GM23338 (cell line): ENCODE data around the gene TIRAP. TPM values are rescaled to one million over a fixed set of nuclear protein-coding genes. Genes with fewer than 3 reads are reported as not detected.

Source experiments
- ATAC-seq: fragments of 200-7000 bp; cut with Tn5 transposase; 3 replicates; pipeline ENCODE4 v1.9.1; 2020
- DNase-seq: peaks from one replicate; pipeline ENCODE4 v3.0.0-alpha.2; 2015; ENCODE audit warnings: low spot score
- H2AFZ ChIP-seq: fragments of 200-600 bp; sonication (generic); 2 replicates; pipeline ENCODE4 v1.8.0; 2016; ENCODE audit warnings: antibody characterized with exemption, mild to moderate bottlenecking, moderate library complexity
- H3F3A ChIP-seq: fragments of 200-600 bp; sonication (generic); replicated peaks from 2 replicates; pipeline ENCODE4 v1.8.0; 2017; ENCODE audit warnings: antibody characterized with exemption, mixed run types, low read depth
- H3K27ac ChIP-seq: fragments of 200-600 bp; sonication (generic); 2 replicates; pipeline ENCODE4 v1.6.1; 2016; ENCODE audit warnings: low read depth
- H3K27me3 ChIP-seq: fragments of 200-600 bp; sonication (generic); 2 replicates; pipeline ENCODE4 v1.8.0; 2016; ENCODE audit warnings: mild to moderate bottlenecking, mixed run types, moderate library complexity; ENCODE audit not compliant: insufficient read depth
- H3K36me3 ChIP-seq: fragments of 200-600 bp; sonication (generic); 2 replicates; pipeline ENCODE4 v1.8.0; 2016; ENCODE audit warnings: mild to moderate bottlenecking; ENCODE audit not compliant: insufficient read depth
- H3K4me1 ChIP-seq: fragments of 200-600 bp; sonication (generic); 2 replicates; pipeline ENCODE4 v1.8.0; 2016; ENCODE audit warnings: mild to moderate bottlenecking, moderate library complexity; ENCODE audit not compliant: insufficient read depth
- H3K4me2 ChIP-seq: fragments of 200-600 bp; sonication (generic); 2 replicates; pipeline ENCODE4 v1.7.1; 2017; ENCODE audit warnings: mixed run types
- H3K4me3 ChIP-seq: fragments of 200-600 bp; sonication (generic); 2 replicates; pipeline ENCODE4 v1.6.1; 2016; ENCODE audit warnings: mixed run types
- H3K79me2 ChIP-seq: fragments of 200-600 bp; sonication (generic); replicated peaks from 2 replicates; pipeline ENCODE4 v1.8.0; 2017; ENCODE audit warnings: mild to moderate bottlenecking; ENCODE audit not compliant: insufficient read depth
- H3K9me2 ChIP-seq: fragments of 200-600 bp; sonication (generic); 2 replicates; pipeline ENCODE4 v1.8.0; 2017; ENCODE audit not compliant: insufficient read depth
- H4K20me1 ChIP-seq: fragments of 200-600 bp; sonication (generic); replicated peaks from 2 replicates; pipeline ENCODE4 v1.8.0; 2017; ENCODE audit warnings: mild to moderate bottlenecking; ENCODE audit not compliant: insufficient read depth
- H3K27ac Mint-ChIP-seq: 2 replicates; pipeline ENCODE4 v1.8.0; 2020; ENCODE audit warnings: inconsistent platforms, mild to moderate bottlenecking, moderate library complexity, mixed read lengths
- H3K27me3 Mint-ChIP-seq: 3 replicates; pipeline ENCODE4 v1.8.0; 2022; ENCODE audit warnings: low read depth, mild to moderate bottlenecking, moderate library complexity, mixed read lengths, inconsistent platforms; ENCODE audit not compliant: insufficient read depth, poor library complexity
- H3K36me3 Mint-ChIP-seq: 3 replicates; pipeline ENCODE4 v1.8.0; 2021; ENCODE audit warnings: low read depth, mild to moderate bottlenecking, inconsistent platforms, moderate library complexity, mixed read lengths
- H3K4me1 Mint-ChIP-seq: 3 replicates; pipeline ENCODE4 v1.8.0; 2020; ENCODE audit warnings: mild to moderate bottlenecking, inconsistent platforms, mixed read lengths
- H3K4me3 Mint-ChIP-seq: 3 replicates; pipeline ENCODE4 v1.8.0; 2021; ENCODE audit warnings: moderate library complexity, mild to moderate bottlenecking, inconsistent platforms, mixed read lengths
- H3K9me3 Mint-ChIP-seq: 3 replicates; pipeline ENCODE4 v1.8.0; 2020; ENCODE audit warnings: moderate library complexity, mild to moderate bottlenecking, inconsistent platforms, mixed read lengths
- CREB1 ChIP-seq: fragments of 250-450 bp; sonication (Bioruptor Pico); IDR thresholded peaks from 2 replicates; pipeline ENCODE4 v1.5.0; 2020; ENCODE audit warnings: low read depth, mild to moderate bottlenecking, moderate library complexity
- EZH2 ChIP-seq: fragments of 200-600 bp; sonication (generic); IDR thresholded peaks from one replicate; pipeline ENCODE4 v1.8.0; 2017; ENCODE audit warnings: antibody characterized with exemption, mild to moderate bottlenecking, low read depth; ENCODE audit not compliant: unreplicated experiment
- JUNB ChIP-seq: IDR thresholded peaks from one replicate; pipeline ENCODE4 v1.6.1; 2016; ENCODE audit warnings: antibody characterized with exemption; ENCODE audit not compliant: unreplicated experiment
- NANOG ChIP-seq: IDR thresholded peaks from 2 replicates; pipeline ENCODE4 v1.6.1; 2016; ENCODE audit warnings: antibody characterized with exemption, borderline replicate concordance
- POLR2AphosphoS5 ChIP-seq: IDR thresholded peaks from 2 replicates; pipeline ENCODE4 v1.6.1; 2016; ENCODE audit warnings: antibody characterized with exemption, low read depth
- STAT1 ChIP-seq: IDR thresholded peaks from one replicate; pipeline ENCODE4 v1.6.1; 2016; ENCODE audit warnings: antibody characterized with exemption; ENCODE audit not compliant: unreplicated experiment
- ZNF114 ChIP-seq: fragments of 250-450 bp; sonication (Bioruptor Pico); IDR thresholded peaks from 2 replicates; pipeline ENCODE4 v1.5.0; 2020; ENCODE audit warnings: mild to moderate bottlenecking, moderate library complexity
- ZNF331 ChIP-seq: fragments of 250-450 bp; sonication (Bioruptor Pico); IDR thresholded peaks from 2 replicates; pipeline ENCODE4 v1.5.0; 2020; ENCODE audit warnings: low read depth, mild to moderate bottlenecking, moderate library complexity
- polyA plus RNA-seq: library from polyadenylated mRNA; unstranded; fragments of >200 nt; fragmentation: Nextera tagmentation; extraction: Ambion mirVana; gene quantifications from 2 replicates; pipeline ENCODE4 v1.2.1, GENCODE V29; 2016
- total RNA-seq: library from RNA; depleted of rRNA; stranded (reverse); fragments of >200 nt; shearing (Covaris generic); gene quantifications from 2 replicates; pipeline ENCODE4 v1.2.3, GENCODE V29; 2014
- TF ChIP-seq, protein P1 (sequence below): IDR thresholded peaks from one replicate; pipeline ENCODE4 v1.6.1; 2018; ENCODE audit warnings: antibody characterized with exemption; ENCODE audit not compliant: unreplicated experiment
- TF ChIP-seq, protein P2 (sequence below): fragments of 250-450 bp; sonication (Bioruptor Pico); IDR thresholded peaks from 2 replicates; pipeline ENCODE4 v1.5.0; 2020; ENCODE audit warnings: mild to moderate bottlenecking, moderate library complexity
- TF ChIP-seq, protein P3 (sequence below): IDR thresholded peaks from 2 replicates; pipeline ENCODE4 v1.6.1; 2016; ENCODE audit warnings: antibody characterized with exemption
- TF ChIP-seq, protein P4 (sequence below), 2 experiments: fragments of 200-600 bp in 1 of 2; sonication (generic) in 1 of 2; conservative IDR thresholded peaks; 2 replicates each; pipeline versions ENCODE4 v1.5.1 to v1.6.1; 2016 to 2017; ENCODE audit warnings: antibody characterized with exemption in 2 of 2, low read depth in 2 of 2, mild to moderate bottlenecking in 2 of 2, moderate library complexity in 1 of 2

The TIRAP gene
- total and polyA plus RNA-seq, 2 experiments from 2014 or later = 1.1 to 3.4 TPM

DNA sequence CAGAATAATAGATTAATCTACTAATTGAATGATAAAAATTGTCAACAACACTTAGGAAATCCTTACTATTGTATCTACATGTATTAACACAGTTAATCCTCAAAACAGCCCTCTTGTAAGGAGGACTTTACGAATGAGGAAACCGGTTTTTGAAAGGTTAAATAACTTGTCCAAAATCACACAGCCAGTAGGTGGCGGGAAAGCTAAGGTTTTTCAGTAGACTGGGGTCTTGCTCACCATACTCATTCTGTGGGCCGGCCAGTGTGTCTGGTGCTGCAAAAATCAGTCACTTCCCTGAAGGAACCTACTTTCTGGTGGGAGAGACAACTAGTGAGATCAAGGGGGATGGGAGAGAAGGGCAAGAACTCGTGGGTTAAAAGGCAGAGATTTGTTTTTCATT is 24.8 kb downstream of the TIRAP start (continued):
- TF ChIP-seq, protein P1, sequence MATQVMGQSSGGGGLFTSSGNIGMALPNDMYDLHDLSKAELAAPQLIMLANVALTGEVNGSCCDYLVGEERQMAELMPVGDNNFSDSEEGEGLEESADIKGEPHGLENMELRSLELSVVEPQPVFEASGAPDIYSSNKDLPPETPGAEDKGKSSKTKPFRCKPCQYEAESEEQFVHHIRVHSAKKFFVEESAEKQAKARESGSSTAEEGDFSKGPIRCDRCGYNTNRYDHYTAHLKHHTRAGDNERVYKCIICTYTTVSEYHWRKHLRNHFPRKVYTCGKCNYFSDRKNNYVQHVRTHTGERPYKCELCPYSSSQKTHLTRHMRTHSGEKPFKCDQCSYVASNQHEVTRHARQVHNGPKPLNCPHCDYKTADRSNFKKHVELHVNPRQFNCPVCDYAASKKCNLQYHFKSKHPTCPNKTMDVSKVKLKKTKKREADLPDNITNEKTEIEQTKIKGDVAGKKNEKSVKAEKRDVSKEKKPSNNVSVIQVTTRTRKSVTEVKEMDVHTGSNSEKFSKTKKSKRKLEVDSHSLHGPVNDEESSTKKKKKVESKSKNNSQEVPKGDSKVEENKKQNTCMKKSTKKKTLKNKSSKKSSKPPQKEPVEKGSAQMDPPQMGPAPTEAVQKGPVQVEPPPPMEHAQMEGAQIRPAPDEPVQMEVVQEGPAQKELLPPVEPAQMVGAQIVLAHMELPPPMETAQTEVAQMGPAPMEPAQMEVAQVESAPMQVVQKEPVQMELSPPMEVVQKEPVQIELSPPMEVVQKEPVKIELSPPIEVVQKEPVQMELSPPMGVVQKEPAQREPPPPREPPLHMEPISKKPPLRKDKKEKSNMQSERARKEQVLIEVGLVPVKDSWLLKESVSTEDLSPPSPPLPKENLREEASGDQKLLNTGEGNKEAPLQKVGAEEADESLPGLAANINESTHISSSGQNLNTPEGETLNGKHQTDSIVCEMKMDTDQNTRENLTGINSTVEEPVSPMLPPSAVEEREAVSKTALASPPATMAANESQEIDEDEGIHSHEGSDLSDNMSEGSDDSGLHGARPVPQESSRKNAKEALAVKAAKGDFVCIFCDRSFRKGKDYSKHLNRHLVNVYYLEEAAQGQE = no peak
- TF ChIP-seq STAT1 = no peak

DNA sequence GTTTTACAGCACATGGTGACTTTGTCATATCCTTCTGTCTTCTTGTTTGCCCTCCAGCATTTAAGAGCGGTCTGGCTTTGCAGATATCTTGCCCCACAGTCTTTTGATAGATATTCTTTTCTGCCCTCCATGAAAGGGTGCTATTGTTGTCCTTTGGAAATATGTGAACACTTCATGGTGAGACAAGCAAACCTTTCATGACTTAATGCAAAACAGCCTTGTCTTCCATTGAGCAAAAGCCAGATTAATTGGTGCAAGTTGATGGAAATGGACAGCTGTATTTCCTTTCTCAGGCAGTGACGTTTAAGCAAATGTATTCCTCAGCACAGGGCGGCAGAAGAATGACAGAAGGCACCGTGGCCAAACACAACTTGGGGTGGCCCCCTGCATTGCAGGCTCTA is 25.4 kb downstream of the TIRAP start:
- Histone ChIP-seq H3K4me2 (no peak overlapping the region), H3K27me3 (no peaks in the 10 kb centered on the region), H3K4me3 (no peak overlapping the region), H4K20me1 (no peaks in the 10 kb centered on the region), H3F3A (no peaks in the 10 kb centered on the region), H3K36me3 (no peaks in the 10 kb centered on the region), H3K27ac (no peak overlapping the region), H3K9me2 (no peaks in the 10 kb centered on the region), H3K79me2 (peaks cover 7% of the 10 kb centered on the region), H3K4me1 (no peaks in the 10 kb centered on the region), H2AFZ (no peak overlapping the region)
- Mint-ChIP-seq H3K36me3 (peaks cover 22% of the 10 kb centered on the region), H3K27me3 (peaks cover 5% of the 10 kb centered on the region), H3K4me1 (peaks cover 12% of the 10 kb centered on the region), H3K9me3 (no peaks in the 10 kb centered on the region), H3K27ac (no peak overlapping the region), H3K4me3 (no peak overlapping the region)
- no peak for ATAC-seq
- no peak for DNase-seq
- TF ChIP-seq, protein P2, sequence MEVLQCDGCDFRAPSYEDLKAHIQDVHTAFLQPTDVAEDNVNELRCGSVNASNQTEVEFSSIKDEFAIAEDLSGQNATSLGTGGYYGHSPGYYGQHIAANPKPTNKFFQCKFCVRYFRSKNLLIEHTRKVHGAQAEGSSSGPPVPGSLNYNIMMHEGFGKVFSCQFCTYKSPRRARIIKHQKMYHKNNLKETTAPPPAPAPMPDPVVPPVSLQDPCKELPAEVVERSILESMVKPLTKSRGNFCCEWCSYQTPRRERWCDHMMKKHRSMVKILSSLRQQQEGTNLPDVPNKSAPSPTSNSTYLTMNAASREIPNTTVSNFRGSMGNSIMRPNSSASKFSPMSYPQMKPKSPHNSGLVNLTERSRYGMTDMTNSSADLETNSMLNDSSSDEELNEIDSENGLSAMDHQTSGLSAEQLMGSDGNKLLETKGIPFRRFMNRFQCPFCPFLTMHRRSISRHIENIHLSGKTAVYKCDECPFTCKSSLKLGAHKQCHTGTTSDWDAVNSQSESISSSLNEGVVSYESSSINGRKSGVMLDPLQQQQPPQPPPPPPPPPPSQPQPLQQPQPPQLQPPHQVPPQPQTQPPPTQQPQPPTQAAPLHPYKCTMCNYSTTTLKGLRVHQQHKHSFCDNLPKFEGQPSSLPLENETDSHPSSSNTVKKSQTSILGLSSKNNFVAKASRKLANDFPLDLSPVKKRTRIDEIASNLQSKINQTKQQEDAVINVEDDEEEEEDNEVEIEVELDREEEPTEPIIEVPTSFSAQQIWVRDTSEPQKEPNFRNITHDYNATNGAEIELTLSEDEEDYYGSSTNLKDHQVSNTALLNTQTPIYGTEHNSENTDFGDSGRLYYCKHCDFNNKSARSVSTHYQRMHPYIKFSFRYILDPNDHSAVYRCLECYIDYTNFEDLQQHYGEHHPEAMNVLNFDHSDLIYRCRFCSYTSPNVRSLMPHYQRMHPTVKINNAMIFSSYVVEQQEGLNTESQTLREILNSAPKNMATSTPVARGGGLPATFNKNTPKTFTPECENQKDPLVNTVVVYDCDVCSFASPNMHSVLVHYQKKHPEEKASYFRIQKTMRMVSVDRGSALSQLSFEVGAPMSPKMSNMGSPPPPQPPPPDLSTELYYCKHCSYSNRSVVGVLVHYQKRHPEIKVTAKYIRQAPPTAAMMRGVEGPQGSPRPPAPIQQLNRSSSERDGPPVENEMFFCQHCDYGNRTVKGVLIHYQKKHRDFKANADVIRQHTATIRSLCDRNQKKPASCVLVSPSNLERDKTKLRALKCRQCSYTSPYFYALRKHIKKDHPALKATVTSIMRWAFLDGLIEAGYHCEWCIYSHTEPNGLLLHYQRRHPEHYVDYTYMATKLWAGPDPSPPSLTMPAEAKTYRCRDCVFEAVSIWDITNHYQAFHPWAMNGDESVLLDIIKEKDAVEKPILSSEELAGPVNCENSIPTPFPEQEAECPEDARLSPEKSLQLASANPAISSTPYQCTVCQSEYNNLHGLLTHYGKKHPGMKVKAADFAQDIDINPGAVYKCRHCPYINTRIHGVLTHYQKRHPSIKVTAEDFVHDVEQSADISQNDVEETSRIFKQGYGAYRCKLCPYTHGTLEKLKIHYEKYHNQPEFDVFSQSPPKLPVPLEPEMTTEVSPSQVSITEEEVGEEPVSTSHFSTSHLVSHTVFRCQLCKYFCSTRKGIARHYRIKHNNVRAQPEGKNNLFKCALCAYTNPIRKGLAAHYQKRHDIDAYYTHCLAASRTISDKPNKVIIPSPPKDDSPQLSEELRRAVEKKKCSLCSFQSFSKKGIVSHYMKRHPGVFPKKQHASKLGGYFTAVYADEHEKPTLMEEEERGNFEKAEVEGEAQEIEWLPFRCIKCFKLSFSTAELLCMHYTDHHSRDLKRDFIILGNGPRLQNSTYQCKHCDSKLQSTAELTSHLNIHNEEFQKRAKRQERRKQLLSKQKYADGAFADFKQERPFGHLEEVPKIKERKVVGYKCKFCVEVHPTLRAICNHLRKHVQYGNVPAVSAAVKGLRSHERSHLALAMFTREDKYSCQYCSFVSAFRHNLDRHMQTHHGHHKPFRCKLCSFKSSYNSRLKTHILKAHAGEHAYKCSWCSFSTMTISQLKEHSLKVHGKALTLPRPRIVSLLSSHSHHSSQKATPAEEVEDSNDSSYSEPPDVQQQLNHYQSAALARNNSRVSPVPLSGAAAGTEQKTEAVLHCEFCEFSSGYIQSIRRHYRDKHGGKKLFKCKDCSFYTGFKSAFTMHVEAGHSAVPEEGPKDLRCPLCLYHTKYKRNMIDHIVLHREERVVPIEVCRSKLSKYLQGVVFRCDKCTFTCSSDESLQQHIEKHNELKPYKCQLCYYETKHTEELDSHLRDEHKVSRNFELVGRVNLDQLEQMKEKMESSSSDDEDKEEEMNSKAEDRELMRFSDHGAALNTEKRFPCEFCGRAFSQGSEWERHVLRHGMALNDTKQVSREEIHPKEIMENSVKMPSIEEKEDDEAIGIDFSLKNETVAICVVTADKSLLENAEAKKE = no peak
- no peak for TF ChIP-seq CREB1 (CRISPR knock-in tag)
- no peak for TF ChIP-seq NANOG
- no peak for TF ChIP-seq ZNF114 (CRISPR knock-in tag)
- TF ChIP-seq, protein P3, sequence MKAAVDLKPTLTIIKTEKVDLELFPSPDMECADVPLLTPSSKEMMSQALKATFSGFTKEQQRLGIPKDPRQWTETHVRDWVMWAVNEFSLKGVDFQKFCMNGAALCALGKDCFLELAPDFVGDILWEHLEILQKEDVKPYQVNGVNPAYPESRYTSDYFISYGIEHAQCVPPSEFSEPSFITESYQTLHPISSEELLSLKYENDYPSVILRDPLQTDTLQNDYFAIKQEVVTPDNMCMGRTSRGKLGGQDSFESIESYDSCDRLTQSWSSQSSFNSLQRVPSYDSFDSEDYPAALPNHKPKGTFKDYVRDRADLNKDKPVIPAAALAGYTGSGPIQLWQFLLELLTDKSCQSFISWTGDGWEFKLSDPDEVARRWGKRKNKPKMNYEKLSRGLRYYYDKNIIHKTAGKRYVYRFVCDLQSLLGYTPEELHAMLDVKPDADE = no peak
- TF ChIP-seq STAT1 = no peak
- TF ChIP-seq ZNF331 (CRISPR knock-in tag) = no peak
- no peak for TF ChIP-seq POLR2AphosphoS5
- TF ChIP-seq, protein P4, sequence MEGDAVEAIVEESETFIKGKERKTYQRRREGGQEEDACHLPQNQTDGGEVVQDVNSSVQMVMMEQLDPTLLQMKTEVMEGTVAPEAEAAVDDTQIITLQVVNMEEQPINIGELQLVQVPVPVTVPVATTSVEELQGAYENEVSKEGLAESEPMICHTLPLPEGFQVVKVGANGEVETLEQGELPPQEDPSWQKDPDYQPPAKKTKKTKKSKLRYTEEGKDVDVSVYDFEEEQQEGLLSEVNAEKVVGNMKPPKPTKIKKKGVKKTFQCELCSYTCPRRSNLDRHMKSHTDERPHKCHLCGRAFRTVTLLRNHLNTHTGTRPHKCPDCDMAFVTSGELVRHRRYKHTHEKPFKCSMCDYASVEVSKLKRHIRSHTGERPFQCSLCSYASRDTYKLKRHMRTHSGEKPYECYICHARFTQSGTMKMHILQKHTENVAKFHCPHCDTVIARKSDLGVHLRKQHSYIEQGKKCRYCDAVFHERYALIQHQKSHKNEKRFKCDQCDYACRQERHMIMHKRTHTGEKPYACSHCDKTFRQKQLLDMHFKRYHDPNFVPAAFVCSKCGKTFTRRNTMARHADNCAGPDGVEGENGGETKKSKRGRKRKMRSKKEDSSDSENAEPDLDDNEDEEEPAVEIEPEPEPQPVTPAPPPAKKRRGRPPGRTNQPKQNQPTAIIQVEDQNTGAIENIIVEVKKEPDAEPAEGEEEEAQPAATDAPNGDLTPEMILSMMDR (conservative IDR thresholded peaks at IDR 0.05; ENCODE audit: low read depth in 2 of 2) = no peak
- TF ChIP-seq EZH2 = no peak
- no peak for TF ChIP-seq JUNB
